ENCODE data around the gene C1orf21.

The C1orf21 gene

GRCh38 chr1:184524248-184524647, 137.4 kb downstream of the C1orf21 start:
- ChIA-PET POLR2A (no interaction called here), CTCF (no interaction called here)
- no peak for DNase-seq (ENCODE audit: extremely low spot score)
- TF ChIP-seq HDGF (IDR thresholded peaks at IDR 0.05; ENCODE audit: borderline replicate concordance) (no peak), FOXM1 (IDR thresholded peaks at IDR 0.05; ENCODE audit: borderline replicate concordance) (no peak), LEF1 (IDR thresholded peaks at IDR 0.05; ENCODE audit: borderline replicate concordance) (no peak), FOXA1 (IDR thresholded peaks at IDR 0.05) (no peak), FOXK2 (IDR thresholded peaks at IDR 0.05) (no peak)

DNA sequence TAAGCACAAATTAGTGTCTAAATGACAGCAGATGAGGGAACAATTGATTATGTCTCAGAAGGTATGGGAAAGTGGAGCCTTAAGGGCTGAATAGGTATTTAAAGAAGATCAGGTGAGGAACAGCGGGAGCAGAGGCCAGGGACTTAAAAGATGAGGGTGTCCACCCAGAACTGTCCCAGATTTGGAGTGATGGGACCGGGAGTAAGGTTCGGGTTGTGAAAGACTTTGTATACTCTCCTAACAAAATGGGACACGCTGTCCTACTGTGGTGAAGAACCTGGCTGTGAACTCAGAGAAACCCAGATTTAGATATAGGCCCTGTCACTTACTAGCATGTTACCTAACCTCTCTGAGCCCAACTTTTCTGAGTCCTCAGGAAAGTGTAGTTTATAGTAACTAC, 140.6 kb downstream of the C1orf21 start:
- DNase-seq (ENCODE audit: extremely low spot score) = no peak
- no peak for TF ChIP-seq ELF4 (IDR thresholded peaks at IDR 0.05)
- TF ChIP-seq ZNF384 (IDR thresholded peaks at IDR 0.05) = no peak
- TF ChIP-seq TARDBP (IDR thresholded peaks at IDR 0.05) = no peak
- TF ChIP-seq FOXM1 (IDR thresholded peaks at IDR 0.05; ENCODE audit: borderline replicate concordance) = no peak
- no peak for TF ChIP-seq SP1 (IDR thresholded peaks at IDR 0.05)
- TF ChIP-seq, protein P1, sequence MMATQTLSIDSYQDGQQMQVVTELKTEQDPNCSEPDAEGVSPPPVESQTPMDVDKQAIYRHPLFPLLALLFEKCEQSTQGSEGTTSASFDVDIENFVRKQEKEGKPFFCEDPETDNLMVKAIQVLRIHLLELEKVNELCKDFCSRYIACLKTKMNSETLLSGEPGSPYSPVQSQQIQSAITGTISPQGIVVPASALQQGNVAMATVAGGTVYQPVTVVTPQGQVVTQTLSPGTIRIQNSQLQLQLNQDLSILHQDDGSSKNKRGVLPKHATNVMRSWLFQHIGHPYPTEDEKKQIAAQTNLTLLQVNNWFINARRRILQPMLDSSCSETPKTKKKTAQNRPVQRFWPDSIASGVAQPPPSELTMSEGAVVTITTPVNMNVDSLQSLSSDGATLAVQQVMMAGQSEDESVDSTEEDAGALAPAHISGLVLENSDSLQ (IDR thresholded peaks at IDR 0.05) = no peak
- no peak for TF ChIP-seq CTBP1 (IDR thresholded peaks at IDR 0.05; ENCODE audit: borderline replicate concordance)
- TF ChIP-seq FOXA1 (IDR thresholded peaks at IDR 0.05) = no peak
- TF ChIP-seq BHLHE40 (IDR thresholded peaks at IDR 0.05; ENCODE audit: borderline replicate concordance) = no peak
- TF ChIP-seq SUZ12 (IDR thresholded peaks at IDR 0.05) = no peak
- POLR2A ChIA-PET = no interaction called here
- CTCF ChIA-PET = no interaction called here

- CTCF ChIA-PET = interaction anchor here (0.6 kb wide), 2 partner anchors 29 to 60 kb away, joined by 3 to 6 read pairs; no protein-coding TSS in a partner anchor
- TF ChIP-seq FOXK2 (IDR thresholded peaks at IDR 0.05) = no peak
- TF ChIP-seq ZNF384 (IDR thresholded peaks at IDR 0.05) = no peak
- no peak for TF ChIP-seq ELF4 (IDR thresholded peaks at IDR 0.05)
- no peak for TF ChIP-seq FOXA1 (IDR thresholded peaks at IDR 0.05)
- TF ChIP-seq TARDBP (IDR thresholded peaks at IDR 0.05) = no peak
- no peak for TF ChIP-seq LEF1 (IDR thresholded peaks at IDR 0.05; ENCODE audit: borderline replicate concordance)
- TF ChIP-seq, protein P1 (IDR thresholded peaks at IDR 0.05) = no peak
- TF ChIP-seq ARNT (IDR thresholded peaks at IDR 0.05) = no peak
- TF ChIP-seq SUZ12 (IDR thresholded peaks at IDR 0.05) = no peak
- no peak for TF ChIP-seq FOXM1 (IDR thresholded peaks at IDR 0.05; ENCODE audit: borderline replicate concordance)
- no peak for TF ChIP-seq CTBP1 (IDR thresholded peaks at IDR 0.05; ENCODE audit: borderline replicate concordance)
- POLR2A ChIA-PET = no interaction called here
- DNase-seq (ENCODE audit: extremely low spot score) = no peak
Observed at GRCh38 chr1:184530226-184530625, 143.4 kb downstream of the C1orf21 start.

- ChIA-PET POLR2A (no interaction called here), CTCF (no interaction called here)
- TF ChIP-seq FOXA1 (IDR thresholded peaks at IDR 0.05) (no peak), HDGF (IDR thresholded peaks at IDR 0.05; ENCODE audit: borderline replicate concordance) (no peak), BHLHE40 (IDR thresholded peaks at IDR 0.05; ENCODE audit: borderline replicate concordance) (no peak), FOXM1 (IDR thresholded peaks at IDR 0.05; ENCODE audit: borderline replicate concordance) (no peak), SUZ12 (IDR thresholded peaks at IDR 0.05) (no peak), SP1 (IDR thresholded peaks at IDR 0.05) (no peak), L3MBTL2 (conservative IDR thresholded peaks at IDR 0.05) (no peak)
- TF ChIP-seq, protein P1 (IDR thresholded peaks at IDR 0.05) = no peak
- no peak for DNase-seq (ENCODE audit: extremely low spot score)
Observed at GRCh38 chr1:184531296-184531695, 144.5 kb downstream of the C1orf21 start.

DNA sequence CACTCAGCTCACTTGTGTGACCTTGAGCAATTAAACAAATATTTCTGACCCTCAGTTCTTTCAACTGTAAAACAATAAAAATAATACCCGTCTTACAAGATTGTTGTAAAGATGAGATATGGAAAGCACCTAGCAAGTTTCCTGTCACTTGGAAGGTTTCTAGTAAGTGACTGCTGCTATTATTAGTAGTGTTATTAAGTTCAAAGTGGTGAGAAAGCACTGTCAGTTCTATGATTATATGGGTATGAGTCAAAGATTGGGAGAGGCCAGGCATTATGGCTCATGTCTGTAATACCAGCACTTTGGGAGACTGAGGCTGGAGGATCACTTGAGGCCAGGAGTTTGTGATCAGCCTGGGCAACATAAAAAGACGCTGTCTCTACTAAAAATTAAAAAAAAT, 145.4 kb downstream of the C1orf21 start:
- ChIA-PET CTCF (no interaction called here), POLR2A (no interaction called here)
- no peak for TF ChIP-seq ZNF384 (IDR thresholded peaks at IDR 0.05)
- TF ChIP-seq L3MBTL2 (conservative IDR thresholded peaks at IDR 0.05) = no peak
- no peak for TF ChIP-seq FOXA1 (IDR thresholded peaks at IDR 0.05)
- no peak for TF ChIP-seq BHLHE40 (IDR thresholded peaks at IDR 0.05; ENCODE audit: borderline replicate concordance)
- TF ChIP-seq NFRKB (IDR thresholded peaks at IDR 0.05) = no peak
- no peak for TF ChIP-seq ELF4 (IDR thresholded peaks at IDR 0.05)
- no peak for TF ChIP-seq HDGF (IDR thresholded peaks at IDR 0.05; ENCODE audit: borderline replicate concordance)
- TF ChIP-seq FOXK2 (IDR thresholded peaks at IDR 0.05) = no peak
- TF ChIP-seq TARDBP (IDR thresholded peaks at IDR 0.05) = no peak
- TF ChIP-seq, protein P1 (IDR thresholded peaks at IDR 0.05) = no peak
- no peak for TF ChIP-seq CTBP1 (IDR thresholded peaks at IDR 0.05; ENCODE audit: borderline replicate concordance)
- no peak for TF ChIP-seq SP1 (IDR thresholded peaks at IDR 0.05)
- no peak for TF ChIP-seq ARNT (IDR thresholded peaks at IDR 0.05)
- no peak for TF ChIP-seq FOXM1 (IDR thresholded peaks at IDR 0.05; ENCODE audit: borderline replicate concordance)
- no peak for DNase-seq (ENCODE audit: extremely low spot score)

DNA sequence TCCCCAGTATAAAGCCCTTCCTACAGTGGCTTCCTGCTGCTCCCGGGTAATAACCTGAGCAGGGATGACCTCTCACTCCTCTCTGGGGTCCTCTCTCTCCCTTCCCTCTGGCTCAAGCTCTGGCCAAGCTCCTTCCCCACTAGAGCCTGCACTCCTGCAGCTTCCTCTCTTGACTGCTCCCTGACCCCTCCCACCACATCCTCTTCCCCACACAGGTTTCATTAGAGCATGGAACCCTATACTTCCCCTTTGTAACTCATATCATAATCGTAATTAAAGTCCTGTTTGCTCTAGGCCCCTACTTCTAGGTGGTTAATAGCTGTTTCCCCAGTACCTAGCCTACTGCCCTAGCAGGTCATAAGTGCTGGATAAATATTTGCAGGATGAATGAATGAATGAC, 146.2 kb downstream of the C1orf21 start:
- CTCF ChIA-PET = no interaction called here
- TF ChIP-seq, protein P1 (IDR thresholded peaks at IDR 0.05) = no peak
- TF ChIP-seq SUZ12 (IDR thresholded peaks at IDR 0.05) = no peak
- no peak for TF ChIP-seq ZNF384 (IDR thresholded peaks at IDR 0.05)
- TF ChIP-seq FOXA1 (IDR thresholded peaks at IDR 0.05) = no peak
- TF ChIP-seq NFRKB (IDR thresholded peaks at IDR 0.05) = no peak
- no peak for TF ChIP-seq ARNT (IDR thresholded peaks at IDR 0.05)
- TF ChIP-seq LEF1 (IDR thresholded peaks at IDR 0.05; ENCODE audit: borderline replicate concordance) = no peak
- TF ChIP-seq L3MBTL2 (conservative IDR thresholded peaks at IDR 0.05) = no peak
- no peak for TF ChIP-seq SP1 (IDR thresholded peaks at IDR 0.05)
- TF ChIP-seq CTBP1 (IDR thresholded peaks at IDR 0.05; ENCODE audit: borderline replicate concordance) = no peak
- TF ChIP-seq FOXM1 (IDR thresholded peaks at IDR 0.05; ENCODE audit: borderline replicate concordance) = no peak
- TF ChIP-seq ELF4 (IDR thresholded peaks at IDR 0.05) = no peak
- no peak for TF ChIP-seq FOXK2 (IDR thresholded peaks at IDR 0.05)
- no peak for DNase-seq (ENCODE audit: extremely low spot score)
- POLR2A ChIA-PET = no interaction called here

Measured in HEK293T (cell line).